ENCODE data around the gene CD84. TPM values are rescaled to one million over a fixed set of nuclear protein-coding genes. Genes with fewer than 3 reads are reported as not detected.

CD84 gene
- total and polyA plus RNA-seq, 2 donors (not counting 1 experiment from before 2014, with no cell fraction given) = 19.8 to 63.9 TPM

GRCh38 chr1:160623227-160623633 is 43.9 kb upstream of the CD84 start:
- Mint-ChIP-seq H3K27ac (peak overlapping the region; percentile 79), H3K27me3 (no peaks in the 10 kb centered on the region), H3K4me3 (peak overlapping the region; percentile 69), H3K4me1 (peaks cover 92% of the 10 kb centered on the region), H3K9me3 (ENCODE audit: insufficient read depth) (peaks cover 5% of the 10 kb centered on the region)
- intact Hi-C loops (cut with micrococcal nuclease) = loop anchor here (2.0 kb wide), 1 partner anchor 16 kb away; no protein-coding TSS in a partner anchor
- TF ChIP-seq CTCF (IDR thresholded peaks at IDR 0.05) = no peak
- Histone ChIP-seq H3K4me2 (replicated peaks; ENCODE audit: low read depth, low read length, poor library complexity, severe bottlenecking) (peak overlapping the region; percentile 74), H3K27me3 (replicated peaks in 1 of 4; ENCODE audit: control extremely low read depth in 1 of 4, control insufficient read depth in 3 of 4, insufficient read depth in 4 of 4, low read length in 3 of 4) (no peaks in the 10 kb centered on the region), H2AFZ (ENCODE audit: insufficient read depth, low read depth, low read length, poor library complexity, severe bottlenecking) (no peak overlapping the region), H3K9ac (ENCODE audit: low read length) (peak overlapping the region; percentile 58), H3K36me3 (replicated peaks in 1 of 2; ENCODE audit: control extremely low read depth in 1 of 2, control insufficient read depth in 1 of 2, extremely low read depth in 1 of 2, insufficient read depth in 2 of 2, low read length in 1 of 2) (peaks cover 0 to 44% of the 10 kb centered on the region in 2 experiments), H3K27ac (ENCODE audit: low read length in 2 of 2) (peak overlapping the region in 1 of 2 donors; percentile 78), H3K4me1 (ENCODE audit: control insufficient read depth in 2 of 2, insufficient read depth in 2 of 2, low read length in 2 of 2) (peaks cover 80 to 85% of the 10 kb centered on the region in 2 donors), H3K9me3 (ENCODE audit: control extremely low read depth in 1 of 3, control insufficient read depth in 2 of 3, insufficient read depth in 1 of 3, low read length in 2 of 3) (peaks cover 0 to 4% (median 0%) of the 10 kb centered on the region in 3 donors), H4K20me1 (ENCODE audit: control insufficient read depth, insufficient read depth, low read length, poor library complexity, severe bottlenecking) (no peaks in the 10 kb centered on the region), H3K79me2 (ENCODE audit: control insufficient read depth, insufficient read depth, low read length) (peaks cover 83% of the 10 kb centered on the region), H3K4me3 (ENCODE audit: control extremely low read depth in 1 of 5, extremely low read depth in 1 of 5, insufficient read depth in 1 of 5, low read depth in 2 of 5, low read length in 4 of 5) (peak overlapping the region in 1 of 5 experiments; percentile 58)
- 86% methylated on average over 1 of the region's 3 CpGs for WGBS (ENCODE audit: insufficient coverage)
- ATAC-seq (ENCODE audit: low read depth) (peak; percentile 34), DNase-seq (peak; percentile 55)
- POLR2A ChIA-PET = no interaction called here
- CTCF ChIA-PET = interaction anchor here (1.3 to 10.0 kb wide), 6 partner anchors 13 to 194 kb away, joined by 3 to 76 read pairs (median 14); no protein-coding TSS in a partner anchor

- H3K27ac Mint-ChIP-seq = peak overlapping the region; percentile 62
- H3K4me1 Mint-ChIP-seq = peaks cover 88% of the 10 kb centered on the region
- intact Hi-C loops (cut with micrococcal nuclease) = loop anchor here (2.0 kb wide), 1 partner anchor 16 kb away; no protein-coding TSS in a partner anchor
- H3K4me2 ChIP-seq (replicated peaks; ENCODE audit: low read depth, low read length, poor library complexity, severe bottlenecking) = peak overlapping the region; percentile 74
- H3K9me3 ChIP-seq (ENCODE audit: control extremely low read depth in 1 of 3, control insufficient read depth in 2 of 3, insufficient read depth in 1 of 3, low read length in 2 of 3) = peaks cover 0 to 4% (median 0%) of the 10 kb centered on the region in 3 donors
- no peak for ATAC-seq (ENCODE audit: low read depth)
- H2AFZ ChIP-seq (ENCODE audit: insufficient read depth, low read depth, low read length, poor library complexity, severe bottlenecking) = no peak overlapping the region
- no peaks in the 10 kb centered on the region for H3K27me3 Mint-ChIP-seq
- H3K79me2 ChIP-seq (ENCODE audit: control insufficient read depth, insufficient read depth, low read length) = peaks cover 82% of the 10 kb centered on the region
- no peaks in the 10 kb centered on the region for H3K27me3 ChIP-seq (replicated peaks in 1 of 4; ENCODE audit: control extremely low read depth in 1 of 4, control insufficient read depth in 3 of 4, insufficient read depth in 4 of 4, low read length in 3 of 4)
- no peak overlapping the region for H3K9ac ChIP-seq (ENCODE audit: low read length)
- H3K36me3 ChIP-seq (replicated peaks in 1 of 2; ENCODE audit: control extremely low read depth in 1 of 2, control insufficient read depth in 1 of 2, extremely low read depth in 1 of 2, insufficient read depth in 2 of 2, low read length in 1 of 2) = peaks cover 0 to 43% of the 10 kb centered on the region in 2 experiments
- 100% methylated on average over 1 of the region's 5 CpGs for WGBS (ENCODE audit: insufficient coverage)
- no peak overlapping the region for H3K4me3 ChIP-seq (ENCODE audit: control extremely low read depth in 1 of 5, extremely low read depth in 1 of 5, insufficient read depth in 1 of 5, low read depth in 2 of 5, low read length in 4 of 5)
- H3K27ac ChIP-seq (ENCODE audit: low read length in 2 of 2) = peak overlapping the region in 1 of 2 donors; percentile 5
- TF ChIP-seq CTCF (IDR thresholded peaks at IDR 0.05) (no peak), EZH2 (IDR thresholded peaks at IDR 0.05; ENCODE audit: borderline replicate concordance, insufficient read depth, low read depth, low read length, poor library complexity, severe bottlenecking) (no peak)
- ChIA-PET POLR2A (no interaction called here), CTCF (interaction anchor here (1.3 to 10.0 kb wide), 8 partner anchors 9 to 194 kb away, joined by 3 to 76 read pairs (median 8); no protein-coding TSS in a partner anchor)
- peaks cover 74 to 80% of the 10 kb centered on the region in 2 donors for H3K4me1 ChIP-seq (ENCODE audit: control insufficient read depth in 2 of 2, insufficient read depth in 2 of 2, low read length in 2 of 2)
- peaks cover 5% of the 10 kb centered on the region for H3K9me3 Mint-ChIP-seq (ENCODE audit: insufficient read depth)
- no peak for DNase-seq
- no peaks in the 10 kb centered on the region for H4K20me1 ChIP-seq (ENCODE audit: control insufficient read depth, insufficient read depth, low read length, poor library complexity, severe bottlenecking)
- H3K4me3 Mint-ChIP-seq = peak overlapping the region; percentile 80
These were observed 43.4 kb upstream of the CD84 start for GRCh38 chr1:160622501-160623226.
